ENCODE results near the gene MGRN1. TPM values are rescaled to one million over a fixed set of nuclear protein-coding genes. Genes with fewer than 3 reads are reported as not detected.

The MGRN1 gene
- polyA plus RNA-seq, 3 donors, result 3.7 to 48.2 (median 4.7) TPM

GRCh38 chr16:4602331-4602730 is 22.3 kb upstream of the MGRN1 start:
- Histone ChIP-seq H3K36me3 (replicated peaks in 1 of 2; ENCODE audit: control insufficient read depth in 1 of 2, insufficient read depth in 2 of 2, low read length in 2 of 2) (peaks cover 1 to 4% of the 10 kb centered on the region in 2 donors), H2AFZ (ENCODE audit: insufficient read depth, low read depth, low read length, poor library complexity, severe bottlenecking) (no peak overlapping the region), H3K4me3 (replicated peaks in 1 of 3; ENCODE audit: low read depth in 2 of 3, low read length in 3 of 3) (no peak overlapping the region), H3K79me2 (ENCODE audit: insufficient read depth, low read length) (no peaks in the 10 kb centered on the region), H3K4me2 (replicated peaks; ENCODE audit: extremely low read depth, low read length, poor library complexity, severe bottlenecking) (no peak overlapping the region), H3K4me1 (ENCODE audit: control insufficient read depth in 1 of 2, insufficient read depth in 2 of 2, low read length in 2 of 2) (no peaks in the 10 kb centered on the region), H3K27ac (ENCODE audit: low read depth in 1 of 2, low read length in 2 of 2) (no peak overlapping the region), H3K9me3 (replicated peaks in 1 of 2; ENCODE audit: control insufficient read depth in 1 of 2, insufficient read depth in 1 of 2, low read length in 2 of 2) (no peaks in the 10 kb centered on the region), H4K20me1 (ENCODE audit: insufficient read depth, low read length) (peaks cover under 1% of the 10 kb centered on the region), H3K27me3 (ENCODE audit: control insufficient read depth in 2 of 2, insufficient read depth in 2 of 2, low read length in 2 of 2) (no peaks in the 10 kb centered on the region), H3K9ac (ENCODE audit: insufficient read depth, low read length, poor library complexity, severe bottlenecking) (no peak overlapping the region)
- no peaks in the 10 kb centered on the region for H3K9me3 Mint-ChIP-seq
- peaks cover 1 to 5% of the 10 kb centered on the region in 2 donors for H3K36me3 Mint-ChIP-seq
- intact Hi-C loops (cut with micrococcal nuclease), result no loop called here
- no peak overlapping the region for H3K4me3 Mint-ChIP-seq
- H3K4me1 Mint-ChIP-seq, result peaks cover 5% of the 10 kb centered on the region
- H3K27me3 Mint-ChIP-seq (ENCODE audit: low read depth in 3 of 3), result peaks cover 1 to 4% (median 4%) of the 10 kb centered on the region in 3 donors
- H3K27ac Mint-ChIP-seq, result peak overlapping the region in 1 of 7 donors; percentile 15
- DNase-seq, result no peak
- TF ChIP-seq, protein P1, sequence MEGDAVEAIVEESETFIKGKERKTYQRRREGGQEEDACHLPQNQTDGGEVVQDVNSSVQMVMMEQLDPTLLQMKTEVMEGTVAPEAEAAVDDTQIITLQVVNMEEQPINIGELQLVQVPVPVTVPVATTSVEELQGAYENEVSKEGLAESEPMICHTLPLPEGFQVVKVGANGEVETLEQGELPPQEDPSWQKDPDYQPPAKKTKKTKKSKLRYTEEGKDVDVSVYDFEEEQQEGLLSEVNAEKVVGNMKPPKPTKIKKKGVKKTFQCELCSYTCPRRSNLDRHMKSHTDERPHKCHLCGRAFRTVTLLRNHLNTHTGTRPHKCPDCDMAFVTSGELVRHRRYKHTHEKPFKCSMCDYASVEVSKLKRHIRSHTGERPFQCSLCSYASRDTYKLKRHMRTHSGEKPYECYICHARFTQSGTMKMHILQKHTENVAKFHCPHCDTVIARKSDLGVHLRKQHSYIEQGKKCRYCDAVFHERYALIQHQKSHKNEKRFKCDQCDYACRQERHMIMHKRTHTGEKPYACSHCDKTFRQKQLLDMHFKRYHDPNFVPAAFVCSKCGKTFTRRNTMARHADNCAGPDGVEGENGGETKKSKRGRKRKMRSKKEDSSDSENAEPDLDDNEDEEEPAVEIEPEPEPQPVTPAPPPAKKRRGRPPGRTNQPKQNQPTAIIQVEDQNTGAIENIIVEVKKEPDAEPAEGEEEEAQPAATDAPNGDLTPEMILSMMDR (IDR thresholded peaks at IDR 0.05), result no peak
- no CpG with 5 or more reads among the region's 8 CpGs for WGBS (ENCODE audit: insufficient coverage)

GRCh38 chr16:4603624-4604170 is 20.9 kb upstream of the MGRN1 start:
- no peaks in the 10 kb centered on the region for H3K27me3 ChIP-seq (ENCODE audit: control insufficient read depth in 2 of 2, insufficient read depth in 2 of 2, low read length in 2 of 2)
- peaks cover 14% of the 10 kb centered on the region for H4K20me1 ChIP-seq (ENCODE audit: insufficient read depth, low read length)
- no peaks in the 10 kb centered on the region for H3K79me2 ChIP-seq (ENCODE audit: insufficient read depth, low read length)
- H3K4me1 ChIP-seq (ENCODE audit: control insufficient read depth in 1 of 2, insufficient read depth in 2 of 2, low read length in 2 of 2), result no peaks in the 10 kb centered on the region
- TF ChIP-seq, protein P1 (IDR thresholded peaks at IDR 0.05), result no peak
- Mint-ChIP-seq H3K4me1 (peaks cover 5% of the 10 kb centered on the region), H3K4me3 (no peak overlapping the region), H3K27ac (peak overlapping the region in 2 of 7 donors; percentile 14 to 19), H3K9me3 (no peaks in the 10 kb centered on the region), H3K27me3 (ENCODE audit: low read depth in 3 of 3) (peaks cover 0 to 4% (median 1%) of the 10 kb centered on the region in 3 donors), H3K36me3 (peaks cover 7 to 18% of the 10 kb centered on the region in 2 donors)
- H3K4me2 ChIP-seq (replicated peaks; ENCODE audit: extremely low read depth, low read length, poor library complexity, severe bottlenecking), result no peak overlapping the region
- H2AFZ ChIP-seq (ENCODE audit: insufficient read depth, low read depth, low read length, poor library complexity, severe bottlenecking), result no peak overlapping the region
- no peak overlapping the region for H3K4me3 ChIP-seq (replicated peaks in 1 of 3; ENCODE audit: low read depth in 2 of 3, low read length in 3 of 3)
- intact Hi-C loops (cut with micrococcal nuclease), result no loop called here
- no peak for DNase-seq
- no peaks in the 10 kb centered on the region for H3K9me3 ChIP-seq (replicated peaks in 1 of 2; ENCODE audit: control insufficient read depth in 1 of 2, insufficient read depth in 1 of 2, low read length in 2 of 2)
- no peak overlapping the region for H3K9ac ChIP-seq (ENCODE audit: insufficient read depth, low read length, poor library complexity, severe bottlenecking)
- H3K27ac ChIP-seq (ENCODE audit: low read depth in 1 of 2, low read length in 2 of 2), result no peak overlapping the region
- WGBS (ENCODE audit: insufficient coverage), result 85% methylated on average over 13 of the region's 13 CpGs
- peaks cover 15 to 17% of the 10 kb centered on the region in 2 donors for H3K36me3 ChIP-seq (replicated peaks in 1 of 2; ENCODE audit: control insufficient read depth in 1 of 2, insufficient read depth in 2 of 2, low read length in 2 of 2)

Data from CD14-positive monocyte (primary cell).